Measurements from ENCODE around the gene PCNX2. TPM values are rescaled to one million over a fixed set of nuclear protein-coding genes. Genes with fewer than 3 reads are reported as not detected.

PCNX2 gene
- total RNA-seq, 1 donor from 2014 or later, result 12.8 TPM

DNA sequence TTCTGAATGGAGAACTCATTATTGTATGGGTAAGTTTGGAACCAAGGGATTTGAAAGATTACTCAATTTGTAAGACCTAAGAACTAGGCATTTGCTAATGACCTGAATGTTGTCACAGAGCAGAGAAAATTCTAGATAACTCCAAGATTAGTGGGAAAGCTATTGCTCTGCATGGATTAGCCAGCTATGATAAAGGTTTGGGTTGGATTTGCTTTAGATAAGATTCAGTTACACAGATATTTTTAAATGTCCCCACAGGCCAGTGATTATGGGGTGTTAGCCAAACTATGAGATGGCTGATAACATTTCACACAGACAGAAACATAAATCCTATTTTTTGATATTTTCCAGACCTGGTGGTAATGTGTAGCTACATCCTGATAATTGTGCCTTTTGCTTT is 256.9 kb downstream of the PCNX2 start:
- Mint-ChIP-seq H3K27ac (no peak overlapping the region), H3K4me3 (ENCODE audit: low read depth) (no peak overlapping the region), H3K27me3 (ENCODE audit: low read depth) (no peaks in the 10 kb centered on the region), H3K36me3 (ENCODE audit: low read depth) (no peaks in the 10 kb centered on the region), H3K9me3 (no peaks in the 10 kb centered on the region), H3K4me1 (ENCODE audit: low read depth) (no peaks in the 10 kb centered on the region)
- DNase-seq (ENCODE audit: low spot score), result no peak
- intact Hi-C loops (cut with micrococcal nuclease), result no loop called here

DNA sequence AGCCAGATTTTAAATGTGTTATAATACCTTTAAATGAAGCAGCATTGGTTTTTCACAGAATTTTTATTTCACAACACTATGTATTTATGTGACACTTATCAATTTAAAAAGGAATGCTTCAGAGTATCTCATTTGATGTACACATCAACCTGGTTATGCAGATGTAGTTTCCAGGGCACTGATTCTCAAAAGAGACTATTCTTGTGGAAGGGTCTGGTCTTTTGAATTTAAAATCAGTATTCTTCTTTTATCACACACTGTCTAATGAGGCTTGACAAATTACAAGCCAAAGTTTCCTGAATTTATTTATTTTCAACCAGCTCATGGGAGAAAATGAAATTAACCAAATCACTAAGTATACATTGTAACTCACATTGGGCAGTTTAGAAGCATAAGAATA is 257.7 kb downstream of the PCNX2 start:
- H3K27ac Mint-ChIP-seq, result no peak overlapping the region
- no peaks in the 10 kb centered on the region for H3K9me3 Mint-ChIP-seq
- no peak for DNase-seq (ENCODE audit: low spot score)
- peaks cover 3% of the 10 kb centered on the region for H3K4me1 Mint-ChIP-seq (ENCODE audit: low read depth)
- no peak overlapping the region for H3K4me3 Mint-ChIP-seq (ENCODE audit: low read depth)
- H3K27me3 Mint-ChIP-seq (ENCODE audit: low read depth), result no peaks in the 10 kb centered on the region
- no peaks in the 10 kb centered on the region for H3K36me3 Mint-ChIP-seq (ENCODE audit: low read depth)
- intact Hi-C loops (cut with micrococcal nuclease), result no loop called here

DNA sequence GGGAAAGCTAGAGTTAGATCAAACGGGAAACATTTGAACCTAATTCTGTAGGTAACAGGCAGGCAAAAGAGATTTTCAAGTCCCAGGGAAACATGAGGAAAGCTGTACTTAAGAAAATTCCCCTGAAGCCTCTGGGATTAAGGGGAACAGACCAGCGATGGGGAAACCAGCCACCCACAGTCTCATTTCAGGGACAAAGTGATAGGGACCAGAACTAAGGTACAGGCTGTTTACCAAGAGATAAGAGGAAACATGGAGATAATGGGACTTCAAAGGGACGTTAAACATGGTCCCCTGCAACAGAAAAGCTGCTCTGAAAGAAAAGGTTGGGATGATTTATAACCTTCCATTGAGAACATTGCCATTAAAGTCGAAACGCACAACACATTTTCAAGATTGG is 260.7 kb downstream of the PCNX2 start:
- DNase-seq (ENCODE audit: low spot score), result no peak
- peaks cover 8% of the 10 kb centered on the region for H3K4me1 Mint-ChIP-seq (ENCODE audit: low read depth)
- no peaks in the 10 kb centered on the region for H3K36me3 Mint-ChIP-seq (ENCODE audit: low read depth)
- no peak overlapping the region for H3K4me3 Mint-ChIP-seq (ENCODE audit: low read depth)
- H3K27me3 Mint-ChIP-seq (ENCODE audit: low read depth), result no peaks in the 10 kb centered on the region
- H3K27ac Mint-ChIP-seq, result no peak overlapping the region
- intact Hi-C loops (cut with micrococcal nuclease), result no loop called here
- H3K9me3 Mint-ChIP-seq, result no peaks in the 10 kb centered on the region

DNA sequence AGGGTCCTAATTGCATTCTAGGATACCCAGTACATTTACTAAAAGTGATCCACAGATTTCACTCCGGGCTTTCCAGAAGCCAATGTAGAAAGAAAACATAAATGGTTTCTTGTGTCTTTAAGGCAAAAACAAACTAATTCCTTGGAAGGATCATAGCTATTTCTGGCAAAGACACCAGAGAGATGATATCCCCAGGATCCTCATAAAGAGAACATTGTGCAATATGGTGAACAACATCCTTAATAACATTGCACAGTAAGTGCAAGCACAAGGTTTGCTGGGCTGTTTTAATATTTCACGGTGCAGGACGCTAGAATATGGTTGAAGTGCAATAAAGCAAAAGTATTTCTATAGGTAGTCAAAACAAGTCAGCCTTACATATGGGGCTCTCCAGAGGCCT is 262.2 kb downstream of the PCNX2 start:
- Mint-ChIP-seq H3K9me3 (no peaks in the 10 kb centered on the region), H3K27ac (no peak overlapping the region), H3K27me3 (ENCODE audit: low read depth) (no peaks in the 10 kb centered on the region), H3K4me1 (ENCODE audit: low read depth) (peaks cover 8% of the 10 kb centered on the region), H3K36me3 (ENCODE audit: low read depth) (no peaks in the 10 kb centered on the region), H3K4me3 (ENCODE audit: low read depth) (no peak overlapping the region)
- intact Hi-C loops (cut with micrococcal nuclease), result no loop called here
- DNase-seq (ENCODE audit: low spot score), result no peak

DNA sequence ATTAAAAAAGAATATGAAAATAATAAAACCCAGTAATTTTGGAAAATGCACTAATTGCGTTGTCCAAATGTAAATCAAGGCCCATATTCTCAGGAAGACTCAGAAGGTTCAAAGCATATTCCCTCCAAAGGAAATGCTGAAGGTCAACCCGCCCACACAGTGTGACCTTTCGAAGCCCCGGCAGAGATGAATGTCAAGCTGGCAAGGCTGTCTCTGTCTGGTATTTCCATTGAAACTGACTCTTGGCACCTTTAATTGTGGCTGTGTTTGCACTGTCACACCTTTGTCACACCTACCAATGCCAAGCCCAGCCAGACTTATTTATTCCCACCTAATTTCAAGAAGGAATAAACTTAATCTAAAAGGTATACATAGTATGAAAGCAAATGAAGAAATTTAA is 262.6 kb downstream of the PCNX2 start:
- no peak for DNase-seq (ENCODE audit: low spot score)
- intact Hi-C loops (cut with micrococcal nuclease), result no loop called here
- no peak overlapping the region for H3K4me3 Mint-ChIP-seq (ENCODE audit: low read depth)
- H3K9me3 Mint-ChIP-seq, result no peaks in the 10 kb centered on the region
- H3K36me3 Mint-ChIP-seq (ENCODE audit: low read depth), result no peaks in the 10 kb centered on the region
- H3K27me3 Mint-ChIP-seq (ENCODE audit: low read depth), result no peaks in the 10 kb centered on the region
- H3K4me1 Mint-ChIP-seq (ENCODE audit: low read depth), result peaks cover 8% of the 10 kb centered on the region
- H3K27ac Mint-ChIP-seq, result no peak overlapping the region

DNA sequence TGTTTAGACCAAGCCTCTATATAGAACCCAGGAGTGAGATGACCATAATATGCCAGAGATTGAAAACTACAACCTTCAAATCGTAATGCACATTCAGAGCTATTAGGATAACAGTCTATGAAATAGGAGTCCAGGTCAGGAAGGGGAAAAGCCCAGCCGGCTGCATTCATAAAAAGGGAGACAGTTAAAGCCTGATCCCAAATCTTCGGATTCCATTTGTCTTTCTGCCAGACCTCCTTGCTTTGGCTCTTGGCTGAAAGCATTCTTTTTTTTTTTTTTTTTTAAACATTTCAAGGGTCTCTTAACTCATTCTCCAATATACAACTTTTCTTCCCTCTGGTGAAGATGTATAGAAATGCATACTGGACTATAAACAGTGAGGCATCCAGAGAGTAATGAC is 264.0 kb downstream of the PCNX2 start:
- no peaks in the 10 kb centered on the region for H3K9me3 Mint-ChIP-seq
- no peaks in the 10 kb centered on the region for H3K36me3 Mint-ChIP-seq (ENCODE audit: low read depth)
- no peak overlapping the region for H3K4me3 Mint-ChIP-seq (ENCODE audit: low read depth)
- no peak overlapping the region for H3K27ac Mint-ChIP-seq
- no peak for DNase-seq (ENCODE audit: low spot score)
- peaks cover 8% of the 10 kb centered on the region for H3K4me1 Mint-ChIP-seq (ENCODE audit: low read depth)
- H3K27me3 Mint-ChIP-seq (ENCODE audit: low read depth), result no peaks in the 10 kb centered on the region
- intact Hi-C loops (cut with micrococcal nuclease), result no loop called here

DNA sequence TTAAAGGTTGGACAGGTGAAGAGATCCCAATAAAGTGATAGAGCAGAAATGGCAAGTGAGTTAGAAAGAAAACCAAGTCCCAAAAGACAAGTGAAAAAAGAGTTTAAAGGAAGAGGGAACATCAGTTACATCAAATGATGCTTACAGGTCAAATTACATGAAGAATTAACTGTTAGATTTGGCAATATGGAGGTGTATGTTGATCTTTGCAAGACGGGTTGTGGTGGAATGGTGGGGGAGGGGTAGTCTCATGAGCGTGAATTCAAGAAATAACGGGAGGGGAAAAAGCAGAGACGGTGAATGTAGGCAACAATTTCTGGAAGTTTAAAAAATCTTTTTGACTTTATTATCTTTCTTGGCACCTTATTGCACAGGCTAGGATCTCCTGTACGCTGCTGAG is 268.5 kb downstream of the PCNX2 start:
- H3K27me3 Mint-ChIP-seq (ENCODE audit: low read depth), result no peaks in the 10 kb centered on the region
- no peaks in the 10 kb centered on the region for H3K9me3 Mint-ChIP-seq
- no peak overlapping the region for H3K4me3 Mint-ChIP-seq (ENCODE audit: low read depth)
- no peak overlapping the region for H3K27ac Mint-ChIP-seq
- no peak for DNase-seq (ENCODE audit: low spot score)
- H3K4me1 Mint-ChIP-seq (ENCODE audit: low read depth), result no peaks in the 10 kb centered on the region
- intact Hi-C loops (cut with micrococcal nuclease), result loop anchor here (5.0 kb wide), 1 partner anchor 390 kb away; no protein-coding TSS in a partner anchor
- no peaks in the 10 kb centered on the region for H3K36me3 Mint-ChIP-seq (ENCODE audit: low read depth)

DNA sequence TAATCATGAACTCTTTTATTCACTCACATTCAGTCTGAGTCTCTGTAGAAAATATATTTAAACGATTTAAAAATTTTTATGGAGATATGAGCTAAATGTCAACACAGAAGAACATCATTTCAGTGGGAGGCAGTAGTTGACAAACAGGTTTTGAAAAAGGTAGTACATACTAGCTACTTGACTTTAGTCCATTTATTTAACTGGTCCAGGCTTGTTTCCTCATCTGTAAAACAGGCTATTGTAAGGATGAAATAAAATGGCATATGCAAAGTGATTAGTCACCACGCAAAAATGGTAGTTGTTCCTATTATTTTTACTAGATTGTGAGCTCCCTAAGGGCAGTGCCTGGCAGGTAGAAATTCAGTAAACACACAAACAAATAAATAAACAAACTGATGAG is 270.0 kb downstream of the PCNX2 start:
- no peaks in the 10 kb centered on the region for H3K9me3 Mint-ChIP-seq
- H3K4me3 Mint-ChIP-seq (ENCODE audit: low read depth), result no peak overlapping the region
- H3K36me3 Mint-ChIP-seq (ENCODE audit: low read depth), result no peaks in the 10 kb centered on the region
- H3K27ac Mint-ChIP-seq, result no peak overlapping the region
- intact Hi-C loops (cut with micrococcal nuclease), result loop anchor here (5.0 kb wide), 1 partner anchor 388 kb away; no protein-coding TSS in a partner anchor
- H3K27me3 Mint-ChIP-seq (ENCODE audit: low read depth), result no peaks in the 10 kb centered on the region
- DNase-seq (ENCODE audit: low spot score), result no peak
- H3K4me1 Mint-ChIP-seq (ENCODE audit: low read depth), result no peaks in the 10 kb centered on the region

DNA sequence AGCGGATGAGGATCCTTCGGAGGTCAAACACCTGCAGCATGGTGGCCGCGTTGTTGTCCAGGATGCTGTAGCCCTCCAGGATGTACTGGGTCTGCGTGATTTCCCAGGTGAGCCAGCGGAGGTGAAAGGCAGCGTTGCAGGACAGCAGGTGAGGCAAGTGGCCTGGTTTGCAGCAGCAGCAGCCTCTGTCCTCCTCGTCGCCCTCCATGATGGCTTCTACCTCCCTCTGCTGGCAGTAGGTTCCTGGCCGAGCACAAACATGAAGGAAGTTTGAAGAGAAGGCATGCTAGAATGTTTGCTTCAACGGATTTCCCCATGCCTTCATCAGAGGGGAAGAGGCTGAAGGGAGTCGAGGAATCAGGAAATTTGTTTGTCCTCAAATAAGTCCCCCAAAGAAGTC is 270.4 kb downstream of the PCNX2 start:
- no peak overlapping the region for H3K27ac Mint-ChIP-seq
- no peaks in the 10 kb centered on the region for H3K9me3 Mint-ChIP-seq
- no peaks in the 10 kb centered on the region for H3K36me3 Mint-ChIP-seq (ENCODE audit: low read depth)
- intact Hi-C loops (cut with micrococcal nuclease), result loop anchor here (5.0 kb wide), 1 partner anchor 388 kb away; no protein-coding TSS in a partner anchor
- no peaks in the 10 kb centered on the region for H3K4me1 Mint-ChIP-seq (ENCODE audit: low read depth)
- no peak overlapping the region for H3K4me3 Mint-ChIP-seq (ENCODE audit: low read depth)
- no peaks in the 10 kb centered on the region for H3K27me3 Mint-ChIP-seq (ENCODE audit: low read depth)
- DNase-seq (ENCODE audit: low spot score), result no peak

DNA sequence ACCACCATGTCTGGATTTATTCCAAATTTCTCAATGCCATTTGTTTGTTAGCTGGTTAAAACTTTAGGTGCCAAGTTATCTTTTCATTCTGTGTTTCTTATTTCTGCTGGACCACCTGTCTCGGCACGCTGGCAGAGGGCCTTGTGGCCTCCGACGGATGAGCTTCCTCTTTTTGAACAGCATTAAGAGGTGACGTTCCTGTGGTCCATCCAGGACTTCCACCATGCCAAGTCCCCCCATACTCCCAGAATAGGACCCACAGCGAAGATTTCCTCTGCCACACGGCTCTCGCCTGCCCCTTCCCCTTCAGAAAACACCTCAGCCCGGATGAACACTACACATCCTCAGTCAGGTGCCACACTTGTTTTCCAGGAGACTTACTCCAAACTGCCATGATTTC is 271.3 kb downstream of the PCNX2 start:
- DNase-seq (ENCODE audit: low spot score), result no peak
- H3K27me3 Mint-ChIP-seq (ENCODE audit: low read depth), result no peaks in the 10 kb centered on the region
- no peaks in the 10 kb centered on the region for H3K4me1 Mint-ChIP-seq (ENCODE audit: low read depth)
- intact Hi-C loops (cut with micrococcal nuclease), result no loop called here
- H3K27ac Mint-ChIP-seq, result no peak overlapping the region
- H3K4me3 Mint-ChIP-seq (ENCODE audit: low read depth), result no peak overlapping the region
- H3K9me3 Mint-ChIP-seq, result no peaks in the 10 kb centered on the region
- H3K36me3 Mint-ChIP-seq (ENCODE audit: low read depth), result no peaks in the 10 kb centered on the region

DNA sequence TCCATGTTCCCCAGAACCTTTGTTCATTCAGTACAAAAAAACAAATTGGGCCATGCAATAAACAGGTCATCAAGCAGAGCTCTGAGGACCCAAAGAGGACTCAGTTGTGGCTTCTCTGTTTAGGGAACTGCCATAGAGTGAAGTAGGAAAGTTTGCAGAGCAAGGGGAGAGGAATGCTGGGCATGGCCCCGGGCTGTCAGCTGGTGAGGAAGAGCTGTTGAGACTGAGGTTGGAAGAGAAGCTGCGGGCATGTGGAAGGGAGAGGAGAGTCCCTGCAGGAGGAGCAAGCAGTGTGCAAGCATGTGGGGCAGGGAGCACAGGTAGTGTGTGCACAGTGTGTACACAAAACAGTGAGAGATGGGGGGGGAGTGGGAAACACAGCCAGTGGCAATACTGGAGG is 273.3 kb downstream of the PCNX2 start:
- Mint-ChIP-seq H3K4me1 (ENCODE audit: low read depth) (no peaks in the 10 kb centered on the region), H3K9me3 (no peaks in the 10 kb centered on the region), H3K27ac (no peak overlapping the region), H3K4me3 (ENCODE audit: low read depth) (no peak overlapping the region), H3K36me3 (ENCODE audit: low read depth) (no peaks in the 10 kb centered on the region), H3K27me3 (ENCODE audit: low read depth) (no peaks in the 10 kb centered on the region)
- DNase-seq (ENCODE audit: low spot score), result no peak
- intact Hi-C loops (cut with micrococcal nuclease), result no loop called here

DNA sequence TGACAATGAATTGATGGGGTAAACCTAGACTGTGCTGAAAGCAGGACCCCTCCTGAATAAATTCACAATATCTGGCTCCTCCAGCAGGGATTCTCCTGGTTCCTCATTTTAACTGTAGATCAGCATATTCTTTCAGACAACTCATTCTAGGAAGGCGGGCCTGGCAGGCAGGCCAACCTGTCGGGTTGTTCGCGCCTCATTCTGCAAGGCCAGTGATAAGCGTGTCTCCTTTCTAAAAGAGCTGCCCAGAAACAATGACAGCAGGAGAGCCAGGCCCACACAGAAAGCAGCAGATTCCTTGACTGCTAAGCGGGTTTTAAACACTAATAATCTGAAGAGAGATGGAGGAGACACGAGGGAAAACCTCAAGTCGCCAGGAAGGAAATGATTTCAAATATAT is 275.1 kb downstream of the PCNX2 start:
- H3K9me3 Mint-ChIP-seq, result no peaks in the 10 kb centered on the region
- intact Hi-C loops (cut with micrococcal nuclease), result no loop called here
- no peak overlapping the region for H3K4me3 Mint-ChIP-seq (ENCODE audit: low read depth)
- H3K36me3 Mint-ChIP-seq (ENCODE audit: low read depth), result no peaks in the 10 kb centered on the region
- H3K27me3 Mint-ChIP-seq (ENCODE audit: low read depth), result no peaks in the 10 kb centered on the region
- H3K27ac Mint-ChIP-seq, result no peak overlapping the region
- peaks cover 13% of the 10 kb centered on the region for H3K4me1 Mint-ChIP-seq (ENCODE audit: low read depth)
- no peak for DNase-seq (ENCODE audit: low spot score)

DNA sequence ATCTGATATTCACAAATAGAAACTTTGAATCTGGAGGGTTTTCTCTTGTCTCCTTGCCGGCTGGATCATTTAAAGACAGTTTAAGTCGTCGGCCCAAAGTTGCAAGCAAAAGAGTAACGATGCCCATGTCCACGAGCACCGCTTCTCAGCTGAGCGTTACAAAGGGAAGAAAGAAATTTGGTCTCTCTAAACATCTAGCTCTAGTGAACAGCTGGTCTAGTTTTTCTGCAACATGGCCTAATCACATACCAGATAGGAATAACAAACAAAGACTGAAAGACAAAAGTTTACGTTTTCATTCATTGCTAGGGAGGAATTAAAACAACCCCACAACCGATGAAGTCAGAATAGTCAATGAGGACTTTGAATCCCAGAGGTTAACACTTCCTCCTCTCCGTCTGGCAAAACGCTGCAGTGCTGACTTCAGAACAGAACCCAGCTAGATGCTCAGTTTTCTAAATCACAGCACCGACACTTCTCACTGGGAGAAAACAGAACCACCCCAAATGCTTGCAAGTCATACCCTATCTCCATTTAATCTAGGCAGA is 275.7 kb downstream of the PCNX2 start:
- no peak for DNase-seq (ENCODE audit: low spot score)
- Mint-ChIP-seq H3K4me3 (ENCODE audit: low read depth) (no peak overlapping the region), H3K27me3 (ENCODE audit: low read depth) (no peaks in the 10 kb centered on the region), H3K4me1 (ENCODE audit: low read depth) (peaks cover 13% of the 10 kb centered on the region), H3K36me3 (ENCODE audit: low read depth) (no peaks in the 10 kb centered on the region), H3K27ac (no peak overlapping the region), H3K9me3 (no peaks in the 10 kb centered on the region)
- intact Hi-C loops (cut with micrococcal nuclease), result no loop called here

DNA sequence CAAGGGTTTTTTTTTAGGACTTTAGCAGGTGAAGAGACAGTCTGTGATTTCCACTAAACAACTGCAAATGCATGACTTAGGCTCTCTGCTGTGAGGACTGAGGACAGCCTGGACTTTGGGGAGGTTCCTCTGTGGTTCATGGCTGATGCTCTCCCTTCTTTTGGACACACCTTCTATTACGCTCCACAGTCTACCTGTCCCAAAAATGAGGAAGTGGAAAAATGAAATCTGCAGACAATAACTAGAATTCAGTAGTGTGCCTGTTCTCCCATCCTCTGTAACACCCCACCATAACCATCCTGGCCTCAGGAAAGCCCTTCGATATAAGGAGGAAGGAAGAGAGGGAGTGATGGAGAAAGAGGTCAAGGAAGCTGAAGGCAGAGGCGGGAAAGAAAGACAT is 276.4 kb downstream of the PCNX2 start:
- peaks cover 13% of the 10 kb centered on the region for H3K4me1 Mint-ChIP-seq (ENCODE audit: low read depth)

More for the DNA sequence above, 276.4 kb downstream of the PCNX2 start:
- no peaks in the 10 kb centered on the region for H3K27me3 Mint-ChIP-seq (ENCODE audit: low read depth)
- H3K9me3 Mint-ChIP-seq, result no peaks in the 10 kb centered on the region
- intact Hi-C loops (cut with micrococcal nuclease), result no loop called here
- H3K27ac Mint-ChIP-seq, result no peak overlapping the region
- DNase-seq (ENCODE audit: low spot score), result no peak
- no peak overlapping the region for H3K4me3 Mint-ChIP-seq (ENCODE audit: low read depth)
- H3K36me3 Mint-ChIP-seq (ENCODE audit: low read depth), result no peaks in the 10 kb centered on the region

Measured in activated T-helper 2 cell treated with anti-CD3 and anti-CD28 coated beads, Interferon-gamma antibody, Interleukin-2, Interleukin-4, amounts not matched to agents 10 μg/mL and 5 μg/mL and 100 μg/mL, durations not matched to agents 14 hours and 24 hours and 36 hours (primary cell).